Type B pancreatic cell (in vitro differentiated cells): Measurements from ENCODE around the gene ABTB2. TPM values are rescaled to one million over a fixed set of nuclear protein-coding genes. Genes with fewer than 3 reads are reported as not detected.
A peak's percentile ranks its signal among the peaks of the same experiment; 100 is the strongest.

Source experiments
- DNase-seq: peaks from one replicate; pipeline ENCODE4 v3.0.0; 2021; ENCODE audit warnings: mixed read lengths; ENCODE audit not compliant: unreplicated experiment; ENCODE audit errors: extremely low spot score
- H3K27ac Mint-ChIP-seq: 2 replicates; pipeline ENCODE4 v1.8.0; 2021; ENCODE audit warnings: mild to moderate bottlenecking, mixed read lengths
- H3K27me3 Mint-ChIP-seq: 2 replicates; pipeline ENCODE4 v1.8.0; 2021; ENCODE audit warnings: mixed read lengths
- H3K36me3 Mint-ChIP-seq: 2 replicates; pipeline ENCODE4 v1.8.0; 2021; ENCODE audit warnings: mixed read lengths
- H3K4me1 Mint-ChIP-seq: one replicate; pipeline ENCODE4 v1.8.0; 2021; ENCODE audit warnings: mixed read lengths; ENCODE audit not compliant: unreplicated experiment
- H3K4me3 Mint-ChIP-seq: 2 replicates; pipeline ENCODE4 v1.8.0; 2021; ENCODE audit warnings: mild to moderate bottlenecking, mixed read lengths
- H3K9me3 Mint-ChIP-seq: 2 replicates; pipeline ENCODE4 v1.8.0; 2021; ENCODE audit warnings: mixed read lengths
- total RNA-seq: library from RNA; stranded (reverse); gene quantifications from 2 replicates; pipeline ENCODE4 v1.2.1, GENCODE V29; 2021; ENCODE audit warnings: low replicate concordance
- TF ChIP-seq, protein P1 (sequence below): fragments of 200-600 bp; sonication (generic); conservative IDR thresholded peaks from 2 replicates; pipeline ENCODE4 v1.5.0; 2021; ENCODE audit warnings: antibody characterized with exemption, mild to moderate bottlenecking

ABTB2 gene
- total RNA-seq, 1 donor from 2014 or later, result 13.5 TPM

DNA sequence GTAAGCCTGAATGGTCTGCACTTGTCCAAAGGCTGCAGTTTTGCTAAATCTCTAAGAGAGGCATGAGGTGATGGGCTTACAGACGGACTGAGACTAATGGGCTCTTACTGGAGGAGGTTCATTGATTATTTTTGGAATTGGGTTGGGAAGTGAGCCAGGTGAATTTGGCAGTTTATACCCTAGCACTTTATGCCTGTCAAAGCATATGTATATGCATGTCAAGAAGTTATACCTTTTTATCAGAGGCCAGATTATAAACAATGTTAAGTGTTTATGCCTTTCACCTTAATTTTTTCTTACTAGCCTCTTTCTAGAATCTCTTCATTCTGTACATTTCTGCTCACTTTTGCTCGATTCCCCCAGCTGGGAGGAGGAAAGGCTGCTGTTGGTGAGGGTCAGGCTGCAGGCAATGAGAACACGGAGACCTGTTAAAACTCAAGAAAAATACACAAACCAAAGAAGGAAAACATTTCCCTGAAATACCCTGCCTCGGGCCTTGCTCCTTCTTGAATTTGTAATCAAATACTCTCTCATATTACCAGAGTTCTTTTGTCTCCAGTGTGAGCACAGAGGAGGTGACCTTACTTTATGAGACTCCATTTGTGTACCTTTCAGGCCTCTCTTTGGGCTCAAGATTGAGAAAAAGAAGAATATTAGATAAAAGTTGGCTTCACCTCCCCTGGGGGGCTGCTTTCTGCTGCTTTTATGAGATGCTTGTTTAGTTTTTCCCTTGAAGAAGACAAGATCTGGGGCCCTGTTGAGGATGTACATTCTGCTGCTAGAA lies 232.7 kb downstream of the ABTB2 start:
- no peaks in the 10 kb centered on the region for H3K4me1 Mint-ChIP-seq

DNA sequence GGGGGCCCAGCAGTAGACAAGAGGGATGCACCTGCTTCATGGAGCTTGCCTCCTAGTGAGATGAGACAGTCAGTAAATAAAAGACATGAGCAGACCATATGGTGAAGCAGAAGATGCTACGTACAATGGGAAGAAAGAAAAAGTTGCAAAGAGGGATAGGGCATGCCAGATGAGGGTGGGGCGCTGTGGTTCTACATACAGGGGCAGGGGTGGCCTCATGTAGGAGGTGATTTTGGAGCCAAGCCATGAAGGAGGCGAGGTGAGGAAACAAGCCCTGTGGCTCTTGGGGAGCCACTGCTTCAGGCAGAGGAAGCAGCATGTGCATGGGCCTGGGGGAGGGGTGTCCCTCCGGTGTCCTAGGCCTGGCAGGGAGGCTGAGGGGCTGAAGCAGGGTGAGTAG lies 237.2 kb downstream of the ABTB2 start:
- TF ChIP-seq, protein P1, sequence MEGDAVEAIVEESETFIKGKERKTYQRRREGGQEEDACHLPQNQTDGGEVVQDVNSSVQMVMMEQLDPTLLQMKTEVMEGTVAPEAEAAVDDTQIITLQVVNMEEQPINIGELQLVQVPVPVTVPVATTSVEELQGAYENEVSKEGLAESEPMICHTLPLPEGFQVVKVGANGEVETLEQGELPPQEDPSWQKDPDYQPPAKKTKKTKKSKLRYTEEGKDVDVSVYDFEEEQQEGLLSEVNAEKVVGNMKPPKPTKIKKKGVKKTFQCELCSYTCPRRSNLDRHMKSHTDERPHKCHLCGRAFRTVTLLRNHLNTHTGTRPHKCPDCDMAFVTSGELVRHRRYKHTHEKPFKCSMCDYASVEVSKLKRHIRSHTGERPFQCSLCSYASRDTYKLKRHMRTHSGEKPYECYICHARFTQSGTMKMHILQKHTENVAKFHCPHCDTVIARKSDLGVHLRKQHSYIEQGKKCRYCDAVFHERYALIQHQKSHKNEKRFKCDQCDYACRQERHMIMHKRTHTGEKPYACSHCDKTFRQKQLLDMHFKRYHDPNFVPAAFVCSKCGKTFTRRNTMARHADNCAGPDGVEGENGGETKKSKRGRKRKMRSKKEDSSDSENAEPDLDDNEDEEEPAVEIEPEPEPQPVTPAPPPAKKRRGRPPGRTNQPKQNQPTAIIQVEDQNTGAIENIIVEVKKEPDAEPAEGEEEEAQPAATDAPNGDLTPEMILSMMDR, result no peak
- H3K27me3 Mint-ChIP-seq, result no peaks in the 10 kb centered on the region
- peaks cover 17% of the 10 kb centered on the region for H3K36me3 Mint-ChIP-seq
- no peaks in the 10 kb centered on the region for H3K4me1 Mint-ChIP-seq
- no peak overlapping the region for H3K4me3 Mint-ChIP-seq
- no peak for DNase-seq
- no peak overlapping the region for H3K27ac Mint-ChIP-seq
- H3K9me3 Mint-ChIP-seq, result no peaks in the 10 kb centered on the region

More for the DNA sequence above, 232.7 kb downstream of the ABTB2 start:
- H3K27me3 Mint-ChIP-seq, result no peaks in the 10 kb centered on the region
- DNase-seq, result peak; percentile 24
- H3K27ac Mint-ChIP-seq, result no peak overlapping the region
- H3K4me3 Mint-ChIP-seq, result no peak overlapping the region
- peaks cover 36% of the 10 kb centered on the region for H3K36me3 Mint-ChIP-seq
- TF ChIP-seq, protein P1, result no peak
- no peaks in the 10 kb centered on the region for H3K9me3 Mint-ChIP-seq

DNA sequence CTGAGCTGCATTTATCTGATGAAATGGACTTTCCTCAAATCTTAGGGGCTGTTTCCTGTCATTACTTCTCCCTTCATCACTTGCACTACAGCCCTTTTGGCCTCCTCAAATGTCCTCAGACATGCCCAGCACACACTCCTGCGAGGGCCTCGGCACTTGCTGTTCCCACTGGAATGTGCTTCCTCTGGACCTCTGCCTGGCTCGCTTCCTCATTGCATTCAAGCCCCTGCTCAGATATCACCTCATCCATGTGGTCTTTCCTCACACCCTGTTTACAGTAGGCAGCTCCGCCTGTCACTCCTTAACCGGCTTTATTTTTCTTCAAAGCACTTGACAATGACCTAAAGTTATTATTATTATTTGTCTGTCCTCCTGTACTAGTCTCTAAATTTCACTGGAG lies 243.3 kb downstream of the ABTB2 start:
- no peaks in the 10 kb centered on the region for H3K27me3 Mint-ChIP-seq
- no peaks in the 10 kb centered on the region for H3K9me3 Mint-ChIP-seq
- H3K4me3 Mint-ChIP-seq, result no peak overlapping the region
- DNase-seq, result no peak
- TF ChIP-seq, protein P1, result no peak
- H3K36me3 Mint-ChIP-seq, result peaks cover 29% of the 10 kb centered on the region
- H3K27ac Mint-ChIP-seq, result no peak overlapping the region
- no peaks in the 10 kb centered on the region for H3K4me1 Mint-ChIP-seq

DNA sequence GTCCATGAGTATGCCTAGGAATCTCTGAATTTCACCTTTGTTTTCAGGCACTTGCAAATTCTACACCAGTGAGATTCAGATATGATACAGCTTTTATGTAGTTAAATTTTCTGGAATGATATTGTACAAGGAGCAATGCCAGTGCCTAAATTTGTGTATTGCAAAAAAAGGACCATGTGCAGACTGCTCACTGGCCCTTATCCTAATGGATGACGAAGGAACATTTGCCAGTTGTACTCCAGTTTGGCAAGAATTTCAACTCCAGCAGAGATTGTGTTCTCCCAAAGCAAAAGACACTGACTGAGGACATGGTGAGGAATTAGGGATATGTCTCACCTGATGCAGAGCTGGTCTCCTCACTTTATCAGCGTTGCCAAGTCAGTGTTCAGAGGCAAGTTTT lies 243.8 kb downstream of the ABTB2 start:
- no peak for DNase-seq
- H3K9me3 Mint-ChIP-seq, result no peaks in the 10 kb centered on the region
- H3K27me3 Mint-ChIP-seq, result no peaks in the 10 kb centered on the region
- no peaks in the 10 kb centered on the region for H3K4me1 Mint-ChIP-seq
- TF ChIP-seq, protein P1, result no peak
- no peak overlapping the region for H3K27ac Mint-ChIP-seq
- peaks cover 34% of the 10 kb centered on the region for H3K36me3 Mint-ChIP-seq
- no peak overlapping the region for H3K4me3 Mint-ChIP-seq

DNA sequence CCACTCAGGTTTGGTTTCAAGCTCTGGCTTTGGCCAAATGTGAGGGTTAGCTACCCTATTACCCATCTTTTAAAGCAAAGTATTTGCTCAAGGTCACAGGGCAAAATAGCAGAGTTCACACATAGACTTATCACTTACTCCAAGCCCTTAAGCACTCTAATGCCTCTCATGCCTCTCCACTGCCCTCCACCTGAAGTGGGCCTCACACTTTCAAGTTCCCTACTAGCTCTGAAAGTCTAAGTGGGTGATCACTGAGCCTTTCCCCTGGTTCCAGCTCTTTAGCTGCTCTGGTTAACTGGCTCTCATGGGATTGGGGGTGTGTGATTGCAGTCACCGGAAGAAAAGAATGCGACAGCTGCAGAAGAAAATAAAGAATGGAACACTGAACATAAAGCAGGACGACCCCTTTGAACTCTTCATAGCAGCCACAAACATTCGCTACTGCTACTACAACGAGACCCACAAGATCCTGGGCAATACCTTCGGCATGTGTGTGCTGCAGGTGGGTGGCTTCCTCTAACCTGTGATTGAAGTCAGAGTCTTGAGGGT lies 246.0 kb downstream of the ABTB2 start:
- Mint-ChIP-seq H3K36me3 (peaks cover 31% of the 10 kb centered on the region), H3K4me1 (peaks cover 4% of the 10 kb centered on the region), H3K9me3 (no peaks in the 10 kb centered on the region), H3K4me3 (no peak overlapping the region), H3K27me3 (no peaks in the 10 kb centered on the region), H3K27ac (no peak overlapping the region)
- DNase-seq, result no peak
- TF ChIP-seq, protein P1, result no peak
